ENCODE measurements around the gene CCDC107. TPM values are rescaled to one million over a fixed set of nuclear protein-coding genes. Genes with fewer than 3 reads are reported as not detected.

The CCDC107 gene
- total and polyA plus RNA-seq, 2 of the 13 experiments (the other 11 are each of a cell fraction or from before 2014, with no cell fraction given) = 7.1 to 15.2 TPM

- no TSS peak for BruUV-seq (replicated peaks)
- Histone ChIP-seq H3K4me2 (ENCODE audit: low read depth, low read length) (no peak overlapping the region), H3K9ac (ENCODE audit: insufficient read depth, low read depth, low read length) (no peak overlapping the region), H3K36me3 (replicated peaks in 1 of 2; ENCODE audit: control insufficient read depth in 1 of 2, insufficient read depth in 2 of 2, low read length in 2 of 2) (peaks cover 54 to 90% of the 10 kb centered on the region in 2 experiments), H3K79me2 (ENCODE audit: insufficient read depth, low read length) (no peaks in the 10 kb centered on the region), H4K20me1 (ENCODE audit: insufficient read depth, low read length) (no peaks in the 10 kb centered on the region), H3K27ac (ENCODE audit: extremely low read length, insufficient read depth, low read length) (no peak overlapping the region), H2AFZ (ENCODE audit: low read length) (no peak overlapping the region), H3K4me1 (ENCODE audit: insufficient read depth, low read length) (peaks cover 5% of the 10 kb centered on the region), H3K27me3 (ENCODE audit: control insufficient read depth in 1 of 2, insufficient read depth in 2 of 2, low read length in 2 of 2) (no peaks in the 10 kb centered on the region), H3K4me3 (replicated peaks in 1 of 3; ENCODE audit: insufficient read depth in 1 of 3, low read depth in 2 of 3, low read length in 3 of 3) (no peak overlapping the region), H3K9me3 (ENCODE audit: low read length) (no peaks in the 10 kb centered on the region)
- DNase-seq (ENCODE audit: low spot score) (no peak), FAIRE-seq (no peak), ATAC-seq (no peak)
- ChIA-PET CTCF (ENCODE audit: low intra/inter-chr PET ratio, low total read pairs) (no interaction called here), POLR2A (no interaction called here)
- intact Hi-C loops (cut with micrococcal nuclease; ENCODE audit: unreplicated experiment) = no loop called here
- in situ Hi-C loops (cut with HindIII; ENCODE audit: extremely low pct_ligation_motif_present, low pct_unique_long_range_greater_than_20kb) = no loop called here
- TF ChIP-seq RBM22 (optimal IDR thresholded peaks at IDR 0.05; ENCODE audit: low read length) (peak; percentile 17), HMGXB3 (CRISPR knock-in tag; IDR thresholded peaks at IDR 0.05; ENCODE audit: borderline replicate concordance) (no peak), GTF2F1 (IDR thresholded peaks at IDR 0.05; ENCODE audit: low read length) (no peak), ZNF296 (CRISPR knock-in tag; conservative IDR thresholded peaks at IDR 0.05) (no peak), HDAC6 (IDR thresholded peaks at IDR 0.05; ENCODE audit: low read depth, low read length) (no peak), POGZ (CRISPR knock-in tag; IDR thresholded peaks at IDR 0.05) (no peak)
Observed at GRCh38 chr9:35700942-35701341, 42.9 kb downstream of the CCDC107 start.
